HuH-7 (cell line): ENCODE results near the gene EPHA6.
A peak's percentile ranks its signal among the peaks of the same experiment; 100 is the strongest.
"Not testable (repeated sequence)": the region's sequence is repeated elsewhere in the genome, so short reads cannot be mapped to it uniquely, and the experiment has no call there.

Source experiments
- DNase-seq: peaks from one replicate; pipeline ENCODE4 v3.0.0; 2011; ENCODE audit warnings: low spot score

Gene EPHA6

DNA sequence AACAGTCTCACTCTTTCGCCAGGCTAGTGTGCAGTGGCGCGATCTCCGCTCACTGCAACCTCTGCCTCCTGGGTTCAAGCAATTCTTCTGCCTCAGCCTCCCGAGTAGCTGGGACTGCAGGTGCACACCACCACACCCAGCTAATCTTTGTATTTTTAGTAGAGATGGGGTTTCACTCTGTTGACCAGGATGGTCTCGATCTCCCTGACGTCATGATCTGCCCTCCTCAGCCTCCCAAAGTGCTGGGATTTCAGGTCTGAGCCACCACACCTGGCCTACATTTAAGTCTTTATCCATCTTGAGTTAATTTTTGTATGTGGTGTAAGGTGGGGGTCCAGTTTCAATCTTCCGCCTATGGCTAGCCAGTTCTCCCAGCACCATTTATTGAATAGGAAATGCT lies 211.2 kb downstream of the EPHA6 start:
- not testable (repeated sequence) for DNase-seq

- DNase-seq = no peak
These were observed 215.6 kb downstream of the EPHA6 start for GRCh38 chr3:97029972-97030371.

DNA sequence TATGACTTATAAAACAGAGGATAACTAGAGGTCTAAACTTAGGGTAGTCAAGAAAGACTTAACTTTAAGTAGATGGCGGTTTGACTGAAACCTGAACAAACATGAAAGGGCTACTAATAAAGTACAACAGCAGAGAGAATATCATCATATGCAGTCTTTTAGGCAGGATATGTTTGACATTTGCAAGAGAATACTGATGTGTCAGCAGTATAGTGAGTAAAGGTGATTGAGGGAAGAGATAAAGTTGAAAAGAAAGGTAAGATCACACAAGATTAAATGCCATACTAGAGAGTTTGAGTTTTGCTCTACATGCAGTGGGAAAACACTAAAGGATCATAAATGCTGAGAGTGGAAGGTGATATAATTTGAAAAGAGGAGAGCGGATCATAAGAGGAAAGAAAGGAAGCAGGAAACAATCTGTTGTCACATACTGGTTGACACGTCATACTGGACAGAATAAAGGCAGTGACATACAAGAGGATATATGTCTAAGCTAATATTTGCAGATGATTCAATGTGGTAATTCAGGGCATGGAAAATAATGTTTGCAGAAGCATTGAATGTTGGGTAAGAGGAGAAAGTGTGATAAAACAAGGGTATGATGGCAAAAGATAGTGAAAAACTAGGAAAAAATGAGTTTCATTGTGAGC lies 223.0 kb downstream of the EPHA6 start:
- DNase-seq = no peak

GRCh38 chr3:97043411-97043810 lies 229.0 kb downstream of the EPHA6 start:
- DNase-seq = no peak

- DNase-seq = no peak
These were observed 243.0 kb downstream of the EPHA6 start for GRCh38 chr3:97057365-97057764.

DNA sequence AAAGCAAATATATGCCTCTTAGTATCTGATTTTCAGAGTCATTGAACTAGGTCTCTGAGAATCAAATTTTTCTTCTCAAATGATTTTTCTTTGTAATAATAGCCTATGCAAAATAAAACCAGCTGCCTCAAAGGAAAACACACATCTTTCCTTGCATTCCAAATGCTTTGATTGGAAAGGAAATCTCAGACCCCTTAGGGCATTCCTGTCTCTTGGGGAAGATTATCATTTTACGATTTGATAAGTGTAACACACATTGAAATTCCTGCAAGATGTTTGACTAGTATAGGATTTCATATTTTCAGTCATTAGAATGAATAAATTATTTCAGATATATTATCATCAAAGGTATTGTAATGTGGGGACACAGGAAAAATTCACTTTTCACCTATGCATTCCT lies 244.8 kb downstream of the EPHA6 start:
- DNase-seq = no peak

GRCh38 chr3:97066531-97066930 lies 252.1 kb downstream of the EPHA6 start:
- no peak for DNase-seq

GRCh38 chr3:97070302-97070701 lies 255.9 kb downstream of the EPHA6 start:
- DNase-seq = no peak

GRCh38 chr3:97074546-97074945 lies 260.2 kb downstream of the EPHA6 start:
- no peak for DNase-seq

- no peak for DNase-seq
These were observed 262.3 kb downstream of the EPHA6 start for GRCh38 chr3:97076673-97077072.

DNA sequence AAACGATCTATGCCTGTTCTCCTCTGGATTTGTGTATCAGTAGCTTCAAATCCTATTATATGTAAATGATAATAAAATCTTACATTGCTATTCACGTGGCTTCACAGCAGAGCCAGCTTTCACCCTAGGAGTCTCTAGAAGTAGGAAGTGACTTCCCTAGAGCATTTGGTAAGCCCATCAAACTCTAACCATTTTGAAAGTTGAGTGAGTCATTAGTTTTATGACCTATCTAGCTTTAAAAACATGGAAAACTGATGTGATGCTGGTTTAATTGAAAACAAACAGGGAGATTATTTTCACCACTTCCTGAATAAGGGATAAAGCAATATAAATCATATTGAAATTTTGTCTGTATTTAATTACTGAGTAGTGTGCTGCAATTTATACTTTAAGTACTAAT lies 275.2 kb downstream of the EPHA6 start:
- DNase-seq = no peak

GRCh38 chr3:97102641-97103040 lies 288.2 kb downstream of the EPHA6 start:
- no peak for DNase-seq

- DNase-seq = no peak
These were observed 291.7 kb downstream of the EPHA6 start for GRCh38 chr3:97105989-97106651.

DNA sequence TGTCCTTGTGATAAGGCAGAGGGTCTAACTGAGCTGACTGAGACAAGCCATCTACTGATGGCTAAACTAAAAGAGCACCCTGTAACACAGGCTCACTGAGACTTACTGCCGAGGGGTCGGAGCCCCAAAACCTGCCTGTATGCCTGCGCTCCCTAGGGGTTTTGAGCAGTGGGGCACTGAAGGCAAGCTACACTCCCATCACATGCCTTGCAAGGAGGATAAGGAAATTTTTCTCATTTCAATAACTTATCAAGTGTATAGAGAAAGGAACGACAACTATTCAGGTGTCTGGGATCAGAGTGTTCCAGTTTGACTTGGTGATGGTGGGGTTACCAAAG lies 292.2 kb downstream of the EPHA6 start:
- no peak for DNase-seq

GRCh38 chr3:97108136-97108535 lies 293.7 kb downstream of the EPHA6 start:
- DNase-seq = no peak

DNA sequence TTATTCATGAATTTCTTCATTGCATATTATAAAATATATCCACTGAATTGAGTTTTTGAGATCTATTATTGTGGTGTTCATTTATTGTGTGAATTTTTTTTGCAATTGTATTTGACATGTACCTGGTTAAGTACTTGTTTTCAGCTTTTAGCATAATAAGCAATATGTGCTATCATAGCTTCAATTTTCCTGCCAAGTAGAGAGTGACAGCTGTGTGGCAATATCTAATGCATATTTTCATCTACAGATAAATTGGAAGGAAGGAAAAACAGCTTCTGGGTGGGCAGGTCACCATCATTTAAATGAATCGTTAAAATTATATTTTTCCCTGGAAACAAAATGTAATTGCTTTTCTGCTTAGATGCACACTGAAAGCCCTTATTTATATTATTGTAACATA lies 296.9 kb downstream of the EPHA6 start:
- no peak for DNase-seq

GRCh38 chr3:97121386-97121785 lies 307.0 kb downstream of the EPHA6 start:
- DNase-seq = no peak

DNA sequence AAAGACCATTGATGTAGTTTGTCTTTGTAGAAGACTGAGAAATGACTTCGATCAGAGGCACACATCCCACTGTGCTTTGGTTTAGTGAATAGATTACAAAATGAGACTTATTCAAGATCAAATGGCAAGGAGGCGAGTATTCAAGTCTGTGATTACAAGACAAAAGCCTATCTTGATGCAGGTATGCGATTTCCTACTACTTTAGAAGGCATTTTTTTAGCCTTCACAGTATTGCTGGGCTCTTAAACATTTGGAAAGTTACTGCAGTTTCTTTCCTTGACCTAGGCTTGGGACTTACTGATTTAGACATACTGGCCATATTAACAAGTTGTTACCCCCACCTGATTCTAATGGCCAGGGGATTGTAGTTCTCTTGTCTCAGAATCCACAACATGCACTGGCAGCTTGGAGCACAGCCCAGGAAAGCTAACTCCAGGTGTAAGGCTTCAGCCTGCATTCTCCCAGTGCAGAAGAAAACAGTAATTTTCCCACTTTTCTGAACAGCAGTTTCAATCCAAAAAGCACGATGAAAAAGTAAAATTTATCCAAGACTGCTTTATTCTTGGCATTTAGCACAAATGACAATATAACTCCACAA lies 311.6 kb downstream of the EPHA6 start:
- no peak for DNase-seq

DNA sequence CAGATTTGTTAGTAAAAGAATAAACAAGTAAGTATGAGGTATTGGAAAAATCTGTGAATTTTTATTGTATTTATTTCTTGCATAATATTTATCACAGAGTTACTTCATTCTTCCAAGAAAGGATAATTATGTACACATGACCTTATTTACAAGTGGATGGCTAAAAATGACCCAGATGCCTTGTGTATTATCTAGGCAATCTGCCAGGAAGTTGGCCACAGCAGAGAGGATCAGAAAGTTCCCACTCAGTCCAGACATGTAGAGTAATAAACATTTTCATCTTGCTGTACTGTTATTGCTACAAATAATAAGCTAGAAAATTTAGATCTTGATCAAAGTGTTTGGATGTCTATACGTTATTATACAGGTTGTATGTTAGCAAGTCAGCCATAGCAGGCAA lies 317.1 kb downstream of the EPHA6 start:
- no peak for DNase-seq

GRCh38 chr3:97138914-97139541 lies 324.6 kb downstream of the EPHA6 start:
- peak; percentile 5 for DNase-seq

- no peak for DNase-seq
These were observed 334.5 kb downstream of the EPHA6 start for GRCh38 chr3:97148931-97149330.

DNA sequence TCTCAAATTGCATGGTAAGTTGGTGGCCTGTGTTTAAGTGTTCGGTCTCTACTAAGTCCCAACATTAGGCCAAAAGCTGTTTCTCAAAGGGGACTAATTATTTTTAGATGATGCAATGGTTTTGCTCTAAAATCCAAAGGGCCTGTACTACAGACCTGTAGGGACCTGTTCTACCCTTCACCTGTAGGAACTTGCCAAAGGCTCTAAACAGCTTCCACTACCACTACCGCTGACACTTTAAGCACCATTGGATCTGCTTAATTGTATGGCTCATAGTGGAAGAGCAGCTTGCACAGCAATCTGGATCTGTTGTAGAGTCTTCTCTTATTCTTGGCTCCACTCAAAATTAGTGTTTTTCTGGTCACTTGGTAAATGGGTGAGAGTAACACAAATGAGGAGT lies 346.8 kb downstream of the EPHA6 start:
- DNase-seq = no peak

GRCh38 chr3:97177242-97177641 lies 362.8 kb downstream of the EPHA6 start:
- DNase-seq = no peak
